ENCODE measurements around the gene DACH1. TPM values are rescaled to one million over a fixed set of nuclear protein-coding genes. Genes with fewer than 3 reads are reported as not detected.

The DACH1 gene
- total and polyA plus RNA-seq, 2 of the 13 experiments (the other 11 are each of a cell fraction or from before 2014, with no cell fraction given) = not detected

- intact Hi-C loops (cut with micrococcal nuclease; ENCODE audit: unreplicated experiment) = no loop called here
- no TSS peak for BruUV-seq (replicated peaks)
- no peak for FAIRE-seq
- ChIA-PET CTCF (ENCODE audit: low intra/inter-chr PET ratio, low total read pairs) (no interaction called here), POLR2A (no interaction called here)
- ATAC-seq = no peak
- Histone ChIP-seq H3K9ac (ENCODE audit: insufficient read depth, low read depth, low read length) (no peak overlapping the region), H4K20me1 (ENCODE audit: insufficient read depth, low read length) (no peaks in the 10 kb centered on the region), H3K4me3 (replicated peaks in 1 of 3; ENCODE audit: insufficient read depth in 1 of 3, low read depth in 2 of 3, low read length in 3 of 3) (no peak overlapping the region), H3K9me3 (ENCODE audit: low read length) (no peaks in the 10 kb centered on the region), H2AFZ (ENCODE audit: low read length) (no peak overlapping the region), H3K27me3 (ENCODE audit: control insufficient read depth in 1 of 2, insufficient read depth in 2 of 2, low read length in 2 of 2) (no peaks in the 10 kb centered on the region), H3K79me2 (ENCODE audit: insufficient read depth, low read length) (no peaks in the 10 kb centered on the region), H3K4me2 (ENCODE audit: low read depth, low read length) (no peak overlapping the region), H3K36me3 (replicated peaks in 1 of 2; ENCODE audit: control insufficient read depth in 1 of 2, insufficient read depth in 2 of 2, low read length in 2 of 2) (no peaks in the 10 kb centered on the region), H3K4me1 (ENCODE audit: insufficient read depth, low read length) (no peaks in the 10 kb centered on the region), H3K27ac (ENCODE audit: extremely low read length, insufficient read depth, low read length) (no peak overlapping the region)
- TF ChIP-seq ZNF468 (CRISPR knock-in tag; IDR thresholded peaks at IDR 0.05) (no peak), JDP2 (CRISPR knock-in tag; IDR thresholded peaks at IDR 0.05; ENCODE audit: borderline replicate concordance) (no peak), BATF2 (CRISPR knock-in tag; IDR thresholded peaks at IDR 0.05) (no peak), SRSF9 (IDR thresholded peaks at IDR 0.05; ENCODE audit: borderline replicate concordance, insufficient read depth, low read depth, low read length, poor library complexity, severe bottlenecking) (no peak), TCF7L2 (IDR thresholded peaks at IDR 0.05; ENCODE audit: low read depth, low read length) (no peak), SETDB1 (CRISPR knock-in tag; IDR thresholded peaks at IDR 0.05; ENCODE audit: borderline replicate concordance) (no peak), DMAP1 (CRISPR knock-in tag; IDR thresholded peaks at IDR 0.05) (no peak), ZNF207 (IDR thresholded peaks at IDR 0.05; ENCODE audit: borderline replicate concordance) (no peak), FIP1L1 (IDR thresholded peaks at IDR 0.05; ENCODE audit: borderline replicate concordance, insufficient read depth, low read depth, low read length) (no peak)
- in situ Hi-C loops (cut with HindIII; ENCODE audit: extremely low pct_ligation_motif_present, low pct_unique_long_range_greater_than_20kb) = no loop called here
- WGBS (ENCODE audit: low lambda C conversion rate) = 0% methylated on average over 2 of the region's 2 CpGs
- DNase-seq (ENCODE audit: low spot score) = no peak
These were observed 263.7 kb downstream of the DACH1 start for GRCh38 chr13:71603255-71603654.

- Histone ChIP-seq H4K20me1 (ENCODE audit: insufficient read depth, low read length) (no peaks in the 10 kb centered on the region), H3K9ac (ENCODE audit: insufficient read depth, low read depth, low read length) (no peak overlapping the region), H3K27me3 (ENCODE audit: control insufficient read depth in 1 of 2, insufficient read depth in 2 of 2, low read length in 2 of 2) (no peaks in the 10 kb centered on the region), H3K36me3 (replicated peaks in 1 of 2; ENCODE audit: control insufficient read depth in 1 of 2, insufficient read depth in 2 of 2, low read length in 2 of 2) (no peaks in the 10 kb centered on the region), H3K79me2 (ENCODE audit: insufficient read depth, low read length) (no peaks in the 10 kb centered on the region), H3K9me3 (ENCODE audit: low read length) (no peaks in the 10 kb centered on the region), H3K4me2 (ENCODE audit: low read depth, low read length) (no peak overlapping the region), H3K4me1 (ENCODE audit: insufficient read depth, low read length) (no peaks in the 10 kb centered on the region), H3K27ac (ENCODE audit: extremely low read length, insufficient read depth, low read length) (no peak overlapping the region), H2AFZ (ENCODE audit: low read length) (no peak overlapping the region), H3K4me3 (replicated peaks in 1 of 3; ENCODE audit: insufficient read depth in 1 of 3, low read depth in 2 of 3, low read length in 3 of 3) (no peak overlapping the region)
- CTCF ChIA-PET (ENCODE audit: low intra/inter-chr PET ratio, low total read pairs) = no interaction called here
- FAIRE-seq (no peak), ATAC-seq (no peak), DNase-seq (ENCODE audit: low spot score) (no peak)
- intact Hi-C loops (cut with micrococcal nuclease; ENCODE audit: unreplicated experiment) = no loop called here
- no TSS peak for BruUV-seq (replicated peaks)
- POLR2A ChIA-PET = no interaction called here
- in situ Hi-C loops (cut with HindIII; ENCODE audit: extremely low pct_ligation_motif_present, low pct_unique_long_range_greater_than_20kb) = no loop called here
- WGBS (ENCODE audit: low lambda C conversion rate) = 2% methylated on average over 3 of the region's 3 CpGs
- no peak for TF ChIP-seq ZNF841 (CRISPR knock-in tag; IDR thresholded peaks at IDR 0.05; ENCODE audit: borderline replicate concordance)
- no peak for TF ChIP-seq YEATS2 (CRISPR knock-in tag; IDR thresholded peaks at IDR 0.05; ENCODE audit: borderline replicate concordance)
- no peak for TF ChIP-seq XBP1 (CRISPR knock-in tag; IDR thresholded peaks at IDR 0.05)
These were observed 264.7 kb downstream of the DACH1 start for GRCh38 chr13:71602344-71602743.

Data from HepG2 (cell line).